ENCODE data around the gene ISG15.

The ISG15 gene

DNA sequence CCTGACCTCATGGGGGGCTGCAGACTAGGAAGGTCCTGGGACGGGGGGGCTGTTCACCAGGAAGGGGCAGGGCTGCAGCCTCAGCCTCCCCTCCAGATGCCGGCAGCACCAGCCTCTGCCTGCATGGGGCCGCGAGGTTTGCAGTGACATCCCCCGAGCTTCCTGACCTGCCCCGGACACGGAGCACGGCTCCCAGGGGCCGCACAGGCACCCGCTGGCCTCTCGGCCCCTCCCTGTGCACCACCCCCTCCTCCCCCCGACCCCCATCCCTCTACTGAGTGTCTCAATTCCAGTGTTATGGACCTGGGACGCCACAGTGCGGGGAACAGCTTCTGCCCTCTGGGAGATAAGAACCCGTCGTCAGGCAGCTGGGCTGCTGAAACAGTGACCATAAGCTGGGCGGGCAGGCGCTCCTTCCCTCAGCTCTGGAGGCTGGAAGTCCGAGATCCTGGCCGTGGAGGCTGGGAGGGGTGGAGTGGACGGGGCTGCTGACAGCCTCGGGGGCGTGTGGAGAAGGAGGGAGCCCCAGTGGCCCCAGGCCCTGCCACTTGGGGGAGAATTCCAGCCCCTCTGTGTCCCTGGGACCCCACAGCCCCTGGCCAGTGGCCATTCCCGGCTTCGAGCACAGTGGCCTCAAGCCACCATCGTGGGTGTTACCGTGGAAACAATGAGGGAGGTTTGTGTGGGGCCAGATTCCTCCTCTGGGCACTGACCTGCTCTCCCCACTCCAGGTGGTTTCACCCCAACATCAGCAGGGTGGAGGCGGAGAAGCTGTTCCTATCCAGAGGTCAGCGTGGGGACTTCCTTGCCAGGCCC lies 49.3 kb downstream of the ISG15 start:
- DNase-seq, result no peak

DNA sequence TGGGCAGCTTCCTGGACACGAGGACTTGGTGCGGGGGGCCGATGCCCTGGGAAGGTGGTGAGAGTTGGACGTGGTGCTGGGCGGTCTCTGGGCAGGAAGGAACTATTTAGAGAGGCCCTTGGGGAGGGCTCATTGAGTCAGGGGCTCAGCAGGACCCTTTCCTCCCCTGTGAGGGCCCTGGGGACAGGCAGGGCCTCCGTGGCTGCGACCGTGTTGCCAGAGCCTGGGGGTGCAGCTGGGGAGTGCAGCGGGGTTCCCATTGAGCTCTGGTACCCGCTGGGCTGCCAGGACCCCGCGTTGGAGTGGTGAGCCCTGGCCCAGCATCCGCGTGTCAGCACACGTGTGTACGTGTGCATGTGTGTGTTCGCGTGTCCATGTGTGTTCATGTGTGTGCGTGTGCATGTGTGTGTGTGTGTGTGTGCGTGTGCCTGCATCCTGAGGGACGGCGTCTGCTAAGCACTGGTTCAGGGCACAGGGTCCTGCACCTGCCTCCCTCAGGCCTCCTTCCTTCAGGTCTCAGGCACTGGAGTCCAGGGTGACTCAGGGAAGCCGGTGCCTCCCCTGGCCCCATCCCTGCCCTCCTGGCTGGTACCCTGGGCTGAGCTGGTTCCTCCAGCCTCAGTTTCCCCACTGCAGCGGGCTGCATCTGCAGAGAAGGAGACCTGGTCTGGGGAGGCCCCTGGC lies 50.1 kb downstream of the ISG15 start:
- DNase-seq, result no peak

All from NCI-H748 treated with DMSO at 0.1 percent for 48 hours (cell line).